IMR-90 (cell line): Measurements from ENCODE around the gene ITPRID1.

Experiments
- CEBPB ChIP-seq: IDR thresholded peaks from 2 replicates; pipeline ENCODE4 v1.6.1; 2012; ENCODE audit warnings: low read depth, low read length, improper control_type of control experiment
- MAZ ChIP-seq: IDR thresholded peaks from 2 replicates; pipeline ENCODE4 v1.6.1; 2012; ENCODE audit warnings: low read depth, mild to moderate bottlenecking, low read length, improper control_type of control experiment, moderate library complexity, borderline replicate concordance
- MXI1 ChIP-seq: IDR thresholded peaks from 2 replicates; pipeline ENCODE4 v1.6.1; 2012; ENCODE audit warnings: low read depth, mild to moderate bottlenecking, low read length, moderate library complexity, borderline replicate concordance
- POLR2A ChIP-seq: IDR thresholded peaks from 2 replicates; pipeline ENCODE4 v1.6.1; 2012; ENCODE audit warnings: mild to moderate bottlenecking, low read depth, low read length
- RAD21 ChIP-seq: IDR thresholded peaks from 2 replicates; pipeline ENCODE4 v1.6.1; 2012; ENCODE audit warnings: low read length, improper control_type of control experiment
- RCOR1 ChIP-seq: IDR thresholded peaks from 2 replicates; pipeline ENCODE4 v1.6.1; 2012; ENCODE audit warnings: mild to moderate bottlenecking, low read length, improper control_type of control experiment; ENCODE audit not compliant: insufficient replicate concordance
- TF ChIP-seq, protein P1 (sequence below): conservative IDR thresholded peaks from 2 replicates; pipeline ENCODE4 v1.5.1; 2012; ENCODE audit warnings: mild to moderate bottlenecking, low read depth, low read length, improper control_type of control experiment
- TF ChIP-seq, protein P2 (sequence below): fragments of 150-350 bp; IDR thresholded peaks from 2 replicates; pipeline ENCODE4 v1.6.1; 2017; ENCODE audit warnings: mild to moderate bottlenecking, antibody characterized with exemption, low read length, low read depth

DNA sequence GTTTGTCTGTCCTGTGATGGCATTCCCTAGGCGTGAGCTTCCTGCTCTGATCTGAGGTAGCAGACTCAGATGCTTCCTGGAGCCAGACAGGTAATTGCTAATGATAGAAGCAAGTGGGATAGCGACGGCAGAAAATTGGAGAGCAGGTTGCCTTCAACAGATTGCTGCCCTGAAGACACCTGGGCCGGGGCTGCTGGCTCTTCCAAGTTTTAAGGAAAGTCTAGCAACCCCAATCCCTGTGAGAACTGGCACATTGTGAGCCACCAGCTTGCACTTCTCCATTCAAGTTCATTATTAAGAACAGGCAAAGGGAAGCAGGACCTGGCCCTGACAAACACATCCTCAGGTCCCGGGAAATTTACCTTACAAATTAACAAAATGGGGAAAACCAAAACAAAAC, 50.8 kb downstream of the ITPRID1 start:
- TF ChIP-seq, protein P1, sequence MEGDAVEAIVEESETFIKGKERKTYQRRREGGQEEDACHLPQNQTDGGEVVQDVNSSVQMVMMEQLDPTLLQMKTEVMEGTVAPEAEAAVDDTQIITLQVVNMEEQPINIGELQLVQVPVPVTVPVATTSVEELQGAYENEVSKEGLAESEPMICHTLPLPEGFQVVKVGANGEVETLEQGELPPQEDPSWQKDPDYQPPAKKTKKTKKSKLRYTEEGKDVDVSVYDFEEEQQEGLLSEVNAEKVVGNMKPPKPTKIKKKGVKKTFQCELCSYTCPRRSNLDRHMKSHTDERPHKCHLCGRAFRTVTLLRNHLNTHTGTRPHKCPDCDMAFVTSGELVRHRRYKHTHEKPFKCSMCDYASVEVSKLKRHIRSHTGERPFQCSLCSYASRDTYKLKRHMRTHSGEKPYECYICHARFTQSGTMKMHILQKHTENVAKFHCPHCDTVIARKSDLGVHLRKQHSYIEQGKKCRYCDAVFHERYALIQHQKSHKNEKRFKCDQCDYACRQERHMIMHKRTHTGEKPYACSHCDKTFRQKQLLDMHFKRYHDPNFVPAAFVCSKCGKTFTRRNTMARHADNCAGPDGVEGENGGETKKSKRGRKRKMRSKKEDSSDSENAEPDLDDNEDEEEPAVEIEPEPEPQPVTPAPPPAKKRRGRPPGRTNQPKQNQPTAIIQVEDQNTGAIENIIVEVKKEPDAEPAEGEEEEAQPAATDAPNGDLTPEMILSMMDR = no peak
- TF ChIP-seq CEBPB (no peak), POLR2A (no peak), MAZ (no peak), RCOR1 (no peak), RAD21 (no peak), MXI1 (no peak)
- TF ChIP-seq, protein P2, sequence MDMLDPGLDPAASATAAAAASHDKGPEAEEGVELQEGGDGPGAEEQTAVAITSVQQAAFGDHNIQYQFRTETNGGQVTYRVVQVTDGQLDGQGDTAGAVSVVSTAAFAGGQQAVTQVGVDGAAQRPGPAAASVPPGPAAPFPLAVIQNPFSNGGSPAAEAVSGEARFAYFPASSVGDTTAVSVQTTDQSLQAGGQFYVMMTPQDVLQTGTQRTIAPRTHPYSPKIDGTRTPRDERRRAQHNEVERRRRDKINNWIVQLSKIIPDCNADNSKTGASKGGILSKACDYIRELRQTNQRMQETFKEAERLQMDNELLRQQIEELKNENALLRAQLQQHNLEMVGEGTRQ = no peak
